GM12878 (cell line): ENCODE results near the gene YPEL3. TPM values are rescaled to one million over a fixed set of nuclear protein-coding genes. Genes with fewer than 3 reads are reported as not detected.
A peak's percentile ranks its signal among the peaks of the same experiment; 100 is the strongest.

Source experiments
- CBFB ChIP-seq: IDR thresholded peaks from 2 replicates; pipeline ENCODE4 v1.6.1; 2016; ENCODE audit warnings: antibody characterized with exemption, low read depth
- CEBPB ChIP-seq, 2 experiments: fragments of 150-350 bp in 1 of 2; IDR thresholded peaks; 2 replicates each; pipeline ENCODE4 v1.6.1; 2012 to 2014; ENCODE audit warnings: low read depth in 2 of 2, low read length in 2 of 2, borderline replicate concordance in 1 of 2, inconsistent platforms in 1 of 2
- ESRRA ChIP-seq: IDR thresholded peaks from 2 replicates; pipeline ENCODE4 v1.6.1; 2012; ENCODE audit warnings: mild to moderate bottlenecking, low read length, improper control_type of control experiment
- EZH2 ChIP-seq: IDR thresholded peaks from 2 replicates; pipeline ENCODE4 v1.6.1; 2012; ENCODE audit warnings: low read depth, mild to moderate bottlenecking, control low read depth, inconsistent platforms, low read length, borderline replicate concordance; ENCODE audit not compliant: control insufficient read depth
- HDAC2 ChIP-seq: fragments of 200-600 bp; sonication (generic); IDR thresholded peaks from 2 replicates; pipeline ENCODE4 v1.6.1; 2017
- HDAC6 ChIP-seq: fragments of 200-600 bp; sonication (generic); IDR thresholded peaks from one replicate; pipeline ENCODE4 v1.8.0; 2017; ENCODE audit warnings: antibody characterized with exemption; ENCODE audit not compliant: unreplicated experiment
- HSF1 ChIP-seq: fragments of 150-350 bp; IDR thresholded peaks from 2 replicates; pipeline ENCODE4 v1.6.1; 2014; ENCODE audit warnings: mild to moderate bottlenecking, low read depth, low read length
- IRF3 ChIP-seq: fragments of 450-650 bp; IDR thresholded peaks from 2 replicates; pipeline ENCODE4 v1.6.1; 2014; ENCODE audit warnings: mild to moderate bottlenecking
- MEF2B ChIP-seq: fragments of 450-650 bp; IDR thresholded peaks from 2 replicates; pipeline ENCODE4 v1.6.1; 2018; ENCODE audit warnings: mild to moderate bottlenecking, moderate library complexity; ENCODE audit not compliant: partially characterized antibody, poor library complexity, severe bottlenecking
- MXI1 ChIP-seq: fragments of 150-350 bp; IDR thresholded peaks from 2 replicates; pipeline ENCODE4 v1.6.1; 2011; ENCODE audit warnings: low read depth, mild to moderate bottlenecking, inconsistent platforms, low read length, improper control_type of control experiment
- NR2C1 ChIP-seq: fragments of 450-650 bp; IDR thresholded peaks from 2 replicates; pipeline ENCODE4 v1.6.1; 2017; ENCODE audit warnings: antibody characterized with exemption, mild to moderate bottlenecking, moderate library complexity
- RCOR1 ChIP-seq: conservative IDR thresholded peaks from 2 replicates; pipeline ENCODE4 v1.6.1; 2012; ENCODE audit warnings: low read depth, low read length, improper control_type of control experiment
- SIX5 ChIP-seq: IDR thresholded peaks from 2 replicates; pipeline ENCODE4 v1.6.1; 2011; ENCODE audit warnings: mild to moderate bottlenecking, low read depth, low read length, moderate library complexity; ENCODE audit not compliant: severe bottlenecking
- SMAD1 ChIP-seq: fragments of 450-650 bp; IDR thresholded peaks from 2 replicates; pipeline ENCODE4 v1.6.1; 2018; ENCODE audit warnings: mild to moderate bottlenecking, low read depth; ENCODE audit not compliant: partially characterized antibody
- SMARCA5 ChIP-seq: fragments of 450-650 bp; IDR thresholded peaks from 2 replicates; pipeline ENCODE4 v1.6.1; 2017; ENCODE audit warnings: mild to moderate bottlenecking
- SMC3 ChIP-seq: IDR thresholded peaks from 2 replicates; pipeline ENCODE4 v1.6.1; 2011; ENCODE audit warnings: low read length, improper control_type of control experiment, borderline replicate concordance
- SUPT20H ChIP-seq: IDR thresholded peaks from 2 replicates; pipeline ENCODE4 v1.6.1; 2011; ENCODE audit warnings: low read depth, mild to moderate bottlenecking, low read length, moderate library complexity, borderline replicate concordance; ENCODE audit not compliant: control insufficient read depth
- TAF1 ChIP-seq: IDR thresholded peaks from 2 replicates; pipeline ENCODE4 v1.6.1; 2011; ENCODE audit warnings: mild to moderate bottlenecking, low read depth, low read length, borderline replicate concordance
- USF2 ChIP-seq: IDR thresholded peaks from 2 replicates; pipeline ENCODE4 v1.6.1; 2011; ENCODE audit warnings: low read depth, low read length, improper control_type of control experiment, borderline replicate concordance
- ZBED1 ChIP-seq: IDR thresholded peaks from 2 replicates; pipeline ENCODE4 v1.6.1; 2016; ENCODE audit warnings: borderline replicate concordance
- ZBTB4 ChIP-seq: fragments of 450-650 bp; formaldehyde crosslinking; IDR thresholded peaks from 2 replicates; pipeline ENCODE4 v1.4.0; 2022; ENCODE audit warnings: mild to moderate bottlenecking, moderate library complexity
- ZNF384 ChIP-seq: IDR thresholded peaks from 2 replicates; pipeline ENCODE4 v1.6.1; 2012; ENCODE audit warnings: low read depth, mild to moderate bottlenecking, low read length, improper control_type of control experiment, borderline replicate concordance
- ZSCAN29 ChIP-seq: fragments of 450-650 bp; IDR thresholded peaks from 2 replicates; pipeline ENCODE4 v1.6.1; 2017; ENCODE audit warnings: mild to moderate bottlenecking, moderate library complexity
- polyA plus RNA-seq, 11 experiments: library from polyadenylated mRNA; depleted of rRNA in 4 of 11; unstranded in 6 of 11; stranded (reverse) in 5 of 11; fragments of >200 nt; fragmentation: Nextera tagmentation in 4 of 11; fragmentation: Illumina TruSeq in 1 of 11; extraction: Ambion mirVana in 4 of 11; extraction: Trizol in 1 of 11; gene quantifications; 1 replicate in 1 of 11; 2 replicates in 10 of 11; pipeline versions ENCODE4 v1.2.1 to v1.2.3, GENCODE V29; 2011 to 2016; ENCODE audit warnings: inconsistent platforms in 2 of 11, missing spikeins in 2 of 11, low read depth in 1 of 11
- total RNA-seq, 4 experiments: library from RNA; depleted of rRNA in 3 of 4; stranded (reverse); fragments of >200 nt in 3 of 4; fragmentation: Illumina TruSeq in 1 of 4; extraction: Trizol in 1 of 4; gene quantifications; 2 replicates each; pipeline versions ENCODE4 v1.2.1 to v1.2.3, GENCODE V29; 2013 to 2021

Gene YPEL3
- total and polyA plus RNA-seq, 10 of the 15 experiments (the other 5 are each of a cell fraction or from before 2014, with no cell fraction given), result 1.3 to 22.0 (median 12.1) TPM

- TF ChIP-seq ZBTB4 (CRISPR knock-in tag) (0 out of 2 replicates have a peak, but pooled peaks have one; percentile 21), SMC3 (peak; percentile 53; the same call in 1 of the 2 replicates), HDAC2 (no peak), EZH2 (no peak), RCOR1 (peak; percentile 88; the same call in 1 of the 2 replicates), ZBED1 (no peak), SMARCA5 (peak; percentile 100), SIX5 (peak; percentile 31), HSF1 (no peak), MEF2B (peak; percentile 60), CEBPB (IDR thresholded peaks at IDR 0.05; ENCODE audit: borderline replicate concordance in 1 of 2, low read depth in 2 of 2, low read length in 2 of 2) (no peak), SMAD1 (peak; percentile 22), USF2 (no peak; the same call in 1 of the 2 replicates), HDAC6 (no peak), IRF3 (no peak), MXI1 (peak; percentile 84), SUPT20H (no peak), ZNF384 (0 out of 2 replicates have a peak, but pooled peaks have one; percentile 11), ZSCAN29 (no peak), TAF1 (peak; percentile 11; the same call in 1 of the 2 replicates), NR2C1 (peak; percentile 79), ESRRA (peak; percentile 57; the same call in 1 of the 2 replicates), CBFB (no peak; the same call in 1 of the 2 replicates)
Measured at GRCh38 chr16:30092373-30093010, 3.5 kb downstream of the YPEL3 start (continued).
